GM19043 (cell line): ENCODE data around the gene LILRA2.
"Not testable (repeated sequence)": the region's sequence is repeated elsewhere in the genome, so short reads cannot be mapped to it uniquely, and the experiment has no call there.

Source experiments
- ATAC-seq: cut with Tn5 transposase; IDR thresholded peaks from one replicate; pipeline ENCODE4 v1.9.1; 2021; ENCODE audit warnings: low read depth; ENCODE audit not compliant: unreplicated experiment

LILRA2 gene

GRCh38 chr19:54573330-54573872 is at the start of gene LILRA2:
Gene LILRA2, plus strand, starts transcription at chr19:54573790. Its CDS starts 89 bp downstream, at chr19:54573879.
- no peak for ATAC-seq

GRCh38 chr19:54525636-54526035 is 48.0 kb upstream of the LILRA2 start:
- ATAC-seq = no peak

- ATAC-seq = no peak
Measured at GRCh38 chr19:54526972-54527371, 46.6 kb upstream of the LILRA2 start.

GRCh38 chr19:54530866-54531265 is 42.7 kb upstream of the LILRA2 start:
- no peak for ATAC-seq

GRCh38 chr19:54532528-54532927 is 41.1 kb upstream of the LILRA2 start:
- no peak for ATAC-seq

GRCh38 chr19:54533476-54533875 is 40.1 kb upstream of the LILRA2 start:
- no peak for ATAC-seq

GRCh38 chr19:54534156-54534555 is 39.4 kb upstream of the LILRA2 start:
- ATAC-seq = no peak

- no peak for ATAC-seq
Measured at GRCh38 chr19:54535601-54536000, 38.0 kb upstream of the LILRA2 start.

- ATAC-seq = no peak
Measured at GRCh38 chr19:54536956-54537355, 36.6 kb upstream of the LILRA2 start.

- ATAC-seq = no peak
Measured at GRCh38 chr19:54541712-54542111, 31.9 kb upstream of the LILRA2 start.

- ATAC-seq = no peak
Measured at GRCh38 chr19:54548806-54549205, 24.8 kb upstream of the LILRA2 start.

- ATAC-seq = no peak
Measured at GRCh38 chr19:54549224-54549623, 24.4 kb upstream of the LILRA2 start.

- ATAC-seq = no peak
Measured at GRCh38 chr19:54551293-54551692, 22.3 kb upstream of the LILRA2 start.

- no peak for ATAC-seq
Measured at GRCh38 chr19:54551950-54552912, 21.4 kb upstream of the LILRA2 start.

- ATAC-seq = no peak
Measured at GRCh38 chr19:54552913-54553310, 20.7 kb upstream of the LILRA2 start.

GRCh38 chr19:54554006-54554405 is 19.6 kb upstream of the LILRA2 start:
- ATAC-seq = no peak

- ATAC-seq = no peak
Measured at GRCh38 chr19:54554896-54555295, 18.7 kb upstream of the LILRA2 start.

- no peak for ATAC-seq
Measured at GRCh38 chr19:54556194-54556593, 17.4 kb upstream of the LILRA2 start.

GRCh38 chr19:54558339-54558738 is 15.3 kb upstream of the LILRA2 start:
- ATAC-seq = no peak

- ATAC-seq = no peak
Measured at GRCh38 chr19:54560881-54561385, 12.7 kb upstream of the LILRA2 start.

- ATAC-seq = no peak
Measured at GRCh38 chr19:54561840-54562239, 11.8 kb upstream of the LILRA2 start.

GRCh38 chr19:54563206-54563605 is 10.4 kb upstream of the LILRA2 start:
- not testable (repeated sequence) for ATAC-seq
